ENCODE measurements around the gene TRPC1.

Gene TRPC1

GRCh38 chr3:142846779-142847577 lies 123.1 kb downstream of the TRPC1 start:
- no peak for DNase-seq

DNA sequence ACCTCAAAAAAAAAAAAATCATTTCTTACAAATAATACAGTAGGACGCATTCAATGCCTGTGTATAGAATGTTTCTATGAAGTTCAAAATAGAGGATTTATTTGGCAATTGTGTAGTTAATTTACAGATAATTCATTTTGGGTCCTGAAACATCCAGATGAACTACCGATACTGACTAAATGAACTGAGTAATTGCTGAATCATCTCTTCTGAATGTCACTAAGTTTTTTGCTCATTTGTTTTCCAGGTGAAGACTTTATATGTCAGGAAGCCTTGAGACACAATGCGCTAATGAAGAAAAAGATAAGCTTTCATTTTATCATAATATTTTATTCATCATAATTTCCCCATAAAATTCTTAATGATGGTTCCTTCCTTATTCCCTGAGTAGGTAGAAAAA lies 125.3 kb downstream of the TRPC1 start:
- no peak for DNase-seq

GRCh38 chr3:142850395-142851023 lies 126.7 kb downstream of the TRPC1 start:
- DNase-seq = no peak

- DNase-seq = no peak
These were observed 128.2 kb downstream of the TRPC1 start for GRCh38 chr3:142852009-142852408.

DNA sequence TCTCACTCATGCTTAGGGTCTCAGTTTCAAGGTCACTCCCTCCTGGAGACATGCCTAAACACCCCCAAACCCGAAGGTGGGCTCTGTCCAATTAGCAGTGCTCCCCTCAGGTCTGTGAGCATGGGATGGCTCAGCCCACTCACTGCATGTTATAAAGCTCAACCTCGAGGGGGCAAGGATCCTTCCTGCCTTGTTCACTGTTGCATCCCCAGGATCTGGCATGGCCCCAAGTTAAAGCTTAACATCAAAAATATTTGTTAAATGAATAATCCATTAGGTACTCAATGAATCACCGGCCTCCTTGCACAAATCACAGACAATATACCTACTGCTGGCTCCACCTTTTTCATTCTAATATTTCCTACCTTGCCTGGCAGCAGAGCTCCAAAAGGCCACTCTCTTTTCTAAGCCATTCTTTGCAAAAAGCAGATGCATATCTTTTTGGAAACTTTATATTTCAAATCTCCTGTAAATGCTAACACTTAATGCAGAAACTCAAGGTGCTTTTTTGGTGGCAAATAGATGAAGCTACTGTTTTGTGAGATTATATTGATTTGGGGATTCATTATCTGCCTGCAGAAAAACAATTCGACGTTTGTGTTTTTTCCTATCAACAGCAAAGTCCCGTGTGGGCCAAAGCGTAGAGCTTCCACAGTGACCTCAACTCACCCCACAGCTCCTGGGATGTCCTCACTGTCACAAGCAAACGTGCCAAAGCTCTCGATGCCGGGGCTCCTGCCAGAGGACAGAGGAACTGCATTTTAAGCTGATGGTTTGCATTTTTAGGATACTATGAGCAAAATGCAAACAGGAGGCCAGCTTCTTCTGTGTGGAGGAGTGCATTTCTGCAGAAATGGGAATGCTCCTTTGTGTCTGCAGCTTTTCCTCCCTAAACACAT lies 129.7 kb downstream of the TRPC1 start:
- no peak for DNase-seq

DNA sequence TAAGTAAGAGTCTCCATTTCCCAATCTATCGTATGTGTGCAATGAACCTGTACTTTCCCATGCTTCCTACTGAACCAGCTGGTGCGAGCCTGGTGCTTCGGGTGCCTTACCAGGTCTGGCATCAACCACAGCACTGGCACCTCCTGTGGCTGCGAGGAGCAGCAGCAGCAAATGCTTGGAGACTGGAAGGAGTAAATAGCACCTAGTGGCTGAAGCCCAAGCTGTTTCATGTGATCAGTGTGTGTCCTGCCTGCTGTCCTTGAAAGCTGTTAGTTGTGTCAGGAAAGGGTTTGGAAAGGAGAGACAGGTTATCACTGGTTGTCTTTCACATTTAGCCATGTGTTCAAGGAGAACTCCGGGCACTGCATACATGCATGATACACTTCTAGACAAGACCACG lies 133.2 kb downstream of the TRPC1 start:
- no peak for DNase-seq
